MG63 (cell line): Measurements from ENCODE around the gene ENG. TPM values are rescaled to one million over a fixed set of nuclear protein-coding genes. Genes with fewer than 3 reads are reported as not detected.
"Not testable (repeated sequence)": the region's sequence is repeated elsewhere in the genome, so short reads cannot be mapped to it uniquely, and the experiment has no call there.

Experiments
- DNase-seq: peaks from one replicate; pipeline ENCODE4 v3.0.0-alpha.2; 2020
- H3K27me3 ChIP-seq: fragments of 250-450 bp; sonication (Bioruptor Pico); 2 replicates; pipeline ENCODE4 v1.5.1; 2020; ENCODE audit warnings: mild to moderate bottlenecking, moderate library complexity
- H3K36me3 ChIP-seq: fragments of 250-450 bp; sonication (Bioruptor Pico); 2 replicates; pipeline ENCODE4 v1.5.1; 2020; ENCODE audit warnings: mild to moderate bottlenecking, moderate library complexity
- H3K4me3 ChIP-seq: fragments of 250-450 bp; sonication (Bioruptor Pico); 2 replicates; pipeline ENCODE4 v1.5.1; 2020; ENCODE audit warnings: mild to moderate bottlenecking, moderate library complexity
- H3K9me3 ChIP-seq: fragments of 250-450 bp; sonication (Bioruptor Pico); 2 replicates; pipeline ENCODE4 v1.5.1; 2020; ENCODE audit warnings: mild to moderate bottlenecking, moderate library complexity
- total RNA-seq: library from RNA; depleted of rRNA; stranded (reverse); fragments of >200 nt; shearing (Covaris generic); gene quantifications from 2 replicates; pipeline ENCODE4 v1.2.3, GENCODE V29; 2014; ENCODE audit warnings: low replicate concordance

Gene ENG
- total RNA-seq, 1 experiment from 2014 or later: 14.0 TPM

DNA sequence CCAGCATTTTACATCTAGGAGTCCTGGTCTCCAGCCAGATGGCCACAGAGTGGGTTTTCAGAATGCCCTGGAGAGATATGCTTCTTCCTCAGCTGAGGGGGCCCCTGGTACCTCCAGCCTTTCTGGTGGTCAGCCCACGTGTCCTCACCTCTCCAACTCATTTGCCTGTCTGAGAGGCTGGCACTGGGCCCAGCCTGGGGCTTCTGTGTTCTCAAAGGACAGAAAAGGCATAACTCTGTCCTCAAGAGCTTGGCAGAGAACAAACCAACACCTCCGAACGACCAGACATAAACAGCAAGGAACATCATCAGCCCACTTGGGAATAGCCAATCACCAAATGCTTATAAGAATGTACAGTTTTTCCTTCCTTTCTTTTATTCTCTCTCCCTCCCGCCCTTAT, 17.1 kb downstream of the ENG start:
- H3K9me3 ChIP-seq: no peaks in the 10 kb centered on the region
- no peak overlapping the region for H3K4me3 ChIP-seq
- H3K27me3 ChIP-seq: no peaks in the 10 kb centered on the region
- no peak for DNase-seq
- H3K36me3 ChIP-seq: peaks cover 40% of the 10 kb centered on the region

DNA sequence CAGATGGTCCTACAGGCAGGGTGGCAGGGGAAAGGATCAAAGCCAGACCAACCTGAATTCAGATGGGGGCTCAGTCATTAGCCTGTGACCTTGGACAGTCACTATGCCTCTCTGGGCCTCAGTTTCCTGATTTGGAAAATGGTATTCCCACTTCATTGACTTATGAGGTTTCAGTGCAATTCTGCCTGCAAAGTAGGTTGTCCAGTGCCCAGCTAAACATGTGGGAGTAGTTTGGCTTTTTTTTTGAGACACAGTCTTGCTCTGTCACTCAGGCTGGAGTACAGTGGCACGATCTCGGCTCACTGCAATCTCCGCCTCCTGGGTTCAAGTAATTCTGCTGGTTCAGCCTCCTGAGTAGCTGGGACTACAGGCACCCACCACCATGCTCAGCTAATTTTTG, 17.9 kb downstream of the ENG start:
- H3K36me3 ChIP-seq: peaks cover 36% of the 10 kb centered on the region
- H3K27me3 ChIP-seq, H3K4me3 ChIP-seq, H3K9me3 ChIP-seq, DNase-seq: not testable (repeated sequence)

- H3K4me3 ChIP-seq: no peak overlapping the region
- no peaks in the 10 kb centered on the region for H3K9me3 ChIP-seq
- no peak for DNase-seq
- no peaks in the 10 kb centered on the region for H3K27me3 ChIP-seq
- peaks cover 34% of the 10 kb centered on the region for H3K36me3 ChIP-seq
Observed at GRCh38 chr9:127835991-127836516, 18.4 kb downstream of the ENG start.

DNA sequence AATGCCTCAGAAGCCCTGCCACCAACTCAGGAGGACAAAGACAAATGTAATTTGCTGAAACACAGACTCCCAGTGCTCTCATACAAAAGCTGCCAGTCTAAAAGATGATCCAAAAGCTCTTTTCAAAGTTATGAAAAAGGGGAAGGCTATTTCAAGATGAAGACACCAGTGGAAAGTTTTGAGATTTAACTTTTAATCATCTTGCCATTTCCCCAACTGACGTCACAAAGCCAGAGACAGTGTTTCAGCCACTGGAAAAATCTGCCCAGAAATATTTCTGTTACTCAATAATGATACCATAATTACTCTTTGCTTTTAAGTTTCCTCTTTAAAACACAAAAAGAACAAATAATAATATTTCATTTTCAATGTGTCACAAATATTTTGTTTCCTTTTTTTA, 20.9 kb downstream of the ENG start:
- no peak for DNase-seq
- no peaks in the 10 kb centered on the region for H3K27me3 ChIP-seq
- no peaks in the 10 kb centered on the region for H3K9me3 ChIP-seq
- H3K4me3 ChIP-seq: no peak overlapping the region
- H3K36me3 ChIP-seq: peaks cover 34% of the 10 kb centered on the region

DNA sequence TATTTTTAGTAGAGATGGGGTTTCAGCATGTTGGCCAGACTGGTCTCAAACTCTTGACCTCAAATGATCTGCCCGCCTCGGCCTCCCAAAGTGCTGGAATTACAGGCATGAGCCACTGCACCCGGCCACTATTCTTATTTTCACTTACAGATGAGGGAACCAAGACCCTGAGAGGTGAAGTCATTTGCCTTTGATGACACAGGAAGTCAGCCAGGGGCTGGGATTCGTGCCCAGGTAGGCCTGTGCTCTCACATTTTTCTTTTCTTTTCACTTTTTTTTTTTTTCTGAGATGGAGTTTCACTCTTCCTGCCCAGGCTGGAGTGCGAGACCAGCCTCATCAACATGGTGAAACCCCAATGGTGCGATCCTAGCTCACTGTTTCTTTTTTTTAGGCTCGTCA, 22.2 kb downstream of the ENG start:
- Histone ChIP-seq H3K27me3 (no peaks in the 10 kb centered on the region), H3K9me3 (no peaks in the 10 kb centered on the region), H3K36me3 (peaks cover 27% of the 10 kb centered on the region), H3K4me3 (no peak overlapping the region)
- no peak for DNase-seq

- H3K36me3 ChIP-seq: peaks cover 35% of the 10 kb centered on the region
- no peaks in the 10 kb centered on the region for H3K27me3 ChIP-seq
- DNase-seq: no peak
- H3K9me3 ChIP-seq: no peaks in the 10 kb centered on the region
- no peak overlapping the region for H3K4me3 ChIP-seq
Observed at GRCh38 chr9:127829205-127829906, 25.1 kb downstream of the ENG start.

DNA sequence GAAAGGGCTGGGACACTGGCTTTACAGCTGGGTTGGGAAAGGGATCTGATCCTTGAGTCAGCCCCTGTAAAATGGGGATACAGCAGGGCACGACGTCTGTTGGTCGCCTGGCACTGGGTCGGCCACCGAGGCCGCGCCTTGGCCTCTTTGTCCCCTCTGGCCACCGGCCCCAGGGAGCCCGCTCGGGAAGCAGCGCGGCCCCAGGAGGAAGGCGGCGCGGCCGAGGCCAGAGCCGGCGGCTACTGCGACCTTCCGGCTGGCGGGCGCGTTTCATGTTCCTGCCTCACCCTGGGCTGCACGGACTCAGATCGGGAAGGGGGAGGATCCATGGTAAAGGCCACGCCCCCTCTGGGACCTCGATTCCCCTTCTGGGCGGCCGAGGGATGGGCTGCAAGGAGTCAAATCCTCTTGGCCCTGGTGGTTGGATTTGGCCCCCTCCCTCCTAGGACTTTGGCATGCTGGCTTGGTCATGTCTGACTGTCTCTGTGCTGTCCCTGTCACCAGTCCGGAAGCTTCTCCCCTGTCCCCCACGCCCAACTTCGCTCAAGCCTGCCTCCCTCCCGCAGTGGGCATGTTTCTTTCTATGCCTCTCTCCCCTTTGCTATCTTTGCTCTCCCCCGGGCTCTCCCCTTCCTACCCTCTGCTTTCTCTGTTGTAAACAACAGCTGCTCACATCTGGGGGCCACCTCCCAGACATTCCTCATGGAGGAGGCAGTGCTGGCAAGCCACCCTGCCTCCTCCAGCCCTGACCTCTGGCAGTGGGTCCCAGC, 26.0 kb downstream of the ENG start:
- H3K9me3 ChIP-seq: no peaks in the 10 kb centered on the region
- peaks cover 35% of the 10 kb centered on the region for H3K36me3 ChIP-seq
- no peak overlapping the region for H3K4me3 ChIP-seq
- no peaks in the 10 kb centered on the region for H3K27me3 ChIP-seq
- DNase-seq: no peak

GRCh38 chr9:127826253-127826913, 28.1 kb downstream of the ENG start:
- H3K27me3 ChIP-seq: no peaks in the 10 kb centered on the region
- no peak overlapping the region for H3K4me3 ChIP-seq
- no peak for DNase-seq
- H3K9me3 ChIP-seq: no peaks in the 10 kb centered on the region
- peaks cover 34% of the 10 kb centered on the region for H3K36me3 ChIP-seq

DNA sequence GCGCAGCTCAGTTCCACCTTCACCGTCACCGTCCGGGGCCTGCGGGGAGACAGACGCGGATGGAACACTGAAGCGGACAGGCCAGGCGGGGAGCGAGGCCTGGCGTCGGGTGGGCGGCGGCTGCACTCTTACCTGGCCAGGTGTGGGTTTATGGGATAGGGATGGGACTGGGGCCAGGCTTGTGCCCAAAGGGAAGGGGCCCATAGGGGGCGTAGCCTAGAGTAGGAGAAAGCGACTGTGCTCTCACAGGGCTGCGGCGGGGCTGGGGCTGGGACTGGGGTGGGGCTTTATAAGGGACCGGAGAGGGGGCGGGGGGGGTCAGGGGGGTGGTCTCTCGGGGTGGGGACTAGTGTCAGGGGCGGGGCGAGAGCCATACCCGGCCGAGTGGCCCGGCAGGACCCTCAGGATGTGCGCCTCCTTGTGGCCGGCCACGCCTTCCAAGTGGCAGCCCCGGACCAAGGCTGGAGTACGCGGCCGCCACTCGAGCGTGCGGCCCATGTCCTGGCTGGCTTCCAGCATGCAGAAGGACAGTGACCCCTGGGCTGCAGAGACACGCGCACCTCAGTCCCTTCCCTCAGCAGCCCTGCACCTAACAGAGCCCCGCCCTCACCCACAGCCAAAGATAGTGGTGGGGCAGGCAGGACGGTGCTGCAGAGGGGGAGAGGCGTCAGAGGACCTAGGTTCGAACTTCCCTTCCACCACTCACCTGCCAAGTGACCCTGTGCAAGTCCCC, 29.0 kb downstream of the ENG start:
- Histone ChIP-seq H3K36me3 (peaks cover 41% of the 10 kb centered on the region), H3K27me3 (no peaks in the 10 kb centered on the region), H3K4me3 (no peak overlapping the region), H3K9me3 (no peaks in the 10 kb centered on the region)
- DNase-seq: no peak

- no peak overlapping the region for H3K4me3 ChIP-seq
- peaks cover 55% of the 10 kb centered on the region for H3K36me3 ChIP-seq
- H3K9me3 ChIP-seq: no peaks in the 10 kb centered on the region
- DNase-seq: no peak
- H3K27me3 ChIP-seq: no peaks in the 10 kb centered on the region
Observed at GRCh38 chr9:127822108-127822507, 32.4 kb downstream of the ENG start.

DNA sequence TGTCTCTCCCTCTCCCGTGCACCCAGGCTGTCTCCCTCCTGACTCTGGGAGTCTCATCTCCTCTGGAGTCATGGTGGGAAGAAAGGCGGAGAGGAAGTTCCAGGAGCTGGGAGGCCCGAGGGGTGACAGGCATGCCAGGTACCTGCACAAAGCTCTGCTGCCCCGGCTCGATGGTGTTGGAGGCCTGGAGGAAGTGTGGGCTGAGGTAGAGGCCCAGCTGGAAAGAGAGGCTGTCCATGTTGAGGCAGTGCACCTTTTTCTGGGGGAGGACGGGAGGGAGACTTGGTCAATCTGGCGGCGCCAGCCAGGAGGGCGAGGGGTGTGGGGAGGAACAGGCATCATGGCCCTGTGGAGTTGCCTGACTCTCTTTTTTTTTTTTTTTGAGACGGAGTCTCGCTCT, 35.9 kb downstream of the ENG start:
- H3K9me3 ChIP-seq: no peaks in the 10 kb centered on the region
- DNase-seq: no peak
- H3K27me3 ChIP-seq: no peaks in the 10 kb centered on the region
- H3K4me3 ChIP-seq: no peak overlapping the region
- peaks cover 62% of the 10 kb centered on the region for H3K36me3 ChIP-seq

- no peaks in the 10 kb centered on the region for H3K9me3 ChIP-seq
- DNase-seq: no peak
- no peaks in the 10 kb centered on the region for H3K27me3 ChIP-seq
- H3K4me3 ChIP-seq: no peak overlapping the region
- peaks cover 67% of the 10 kb centered on the region for H3K36me3 ChIP-seq
Observed at GRCh38 chr9:127817881-127818434, 36.5 kb downstream of the ENG start.

GRCh38 chr9:127816728-127817127, 37.7 kb downstream of the ENG start:
- H3K36me3 ChIP-seq: peaks cover 73% of the 10 kb centered on the region
- no peak for DNase-seq
- no peaks in the 10 kb centered on the region for H3K27me3 ChIP-seq
- H3K4me3 ChIP-seq: no peak overlapping the region
- H3K9me3 ChIP-seq: no peaks in the 10 kb centered on the region

DNA sequence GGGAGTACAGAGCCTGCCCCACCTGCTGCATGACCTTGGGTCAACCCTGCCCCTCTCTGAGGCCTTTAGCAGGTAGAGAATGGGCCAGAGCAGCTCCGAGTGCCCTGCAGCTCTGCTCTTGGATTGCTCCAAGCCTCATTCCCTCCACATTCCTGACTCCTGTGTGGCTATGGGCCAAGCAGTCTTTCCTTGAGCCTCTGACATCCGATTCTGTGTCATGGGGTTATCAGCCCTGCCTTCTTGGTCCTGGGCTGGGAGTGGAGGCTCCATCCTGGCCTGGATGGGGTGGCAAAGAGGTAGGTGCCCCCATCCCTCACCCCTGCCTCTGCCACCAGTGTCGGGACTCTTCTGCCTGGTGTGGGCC, 38.1 kb downstream of the ENG start:
- DNase-seq: no peak
- no peak overlapping the region for H3K4me3 ChIP-seq
- H3K9me3 ChIP-seq: no peaks in the 10 kb centered on the region
- H3K27me3 ChIP-seq: no peaks in the 10 kb centered on the region
- H3K36me3 ChIP-seq: peaks cover 76% of the 10 kb centered on the region

GRCh38 chr9:127815512-127816361, 38.7 kb downstream of the ENG start:
- H3K27me3 ChIP-seq: no peaks in the 10 kb centered on the region
- H3K4me3 ChIP-seq: no peak overlapping the region
- no peak for DNase-seq
- peaks cover 70% of the 10 kb centered on the region for H3K36me3 ChIP-seq
- no peaks in the 10 kb centered on the region for H3K9me3 ChIP-seq
